Prostate gland (tissue), 2 donors: ENCODE measurements around the gene NRK.

ENCODE experiments used
- POLR2A ChIP-seq: fragments of 450-650 bp; IDR thresholded peaks from one replicate; pipeline ENCODE4 v1.6.1; 2016; ENCODE audit warnings: antibody characterized with exemption, mild to moderate bottlenecking
- POLR2AphosphoS5 ChIP-seq: sonication (generic); formaldehyde crosslinking; IDR thresholded peaks from one replicate; pipeline ENCODE4 v1.6.1; 2017; ENCODE audit warnings: antibody characterized with exemption
- TF ChIP-seq, protein P1 (sequence below), 4 experiments: fragments of 200-600 bp in 2 of 4; fragments of 450-650 bp in 2 of 4; sonication (generic) in 2 of 4; IDR thresholded peaks; 1 replicate in 3 of 4; 2 replicates in 1 of 4; pipeline ENCODE4 v1.5.1; 2016 to 2019; ENCODE audit warnings: antibody characterized with exemption in 4 of 4, mild to moderate bottlenecking in 2 of 4, moderate library complexity in 2 of 4

GRCh38 chrX:106000203-106000602, 177.9 kb downstream of the NRK start:
- TF ChIP-seq POLR2AphosphoS5: no peak
- TF ChIP-seq, protein P1, sequence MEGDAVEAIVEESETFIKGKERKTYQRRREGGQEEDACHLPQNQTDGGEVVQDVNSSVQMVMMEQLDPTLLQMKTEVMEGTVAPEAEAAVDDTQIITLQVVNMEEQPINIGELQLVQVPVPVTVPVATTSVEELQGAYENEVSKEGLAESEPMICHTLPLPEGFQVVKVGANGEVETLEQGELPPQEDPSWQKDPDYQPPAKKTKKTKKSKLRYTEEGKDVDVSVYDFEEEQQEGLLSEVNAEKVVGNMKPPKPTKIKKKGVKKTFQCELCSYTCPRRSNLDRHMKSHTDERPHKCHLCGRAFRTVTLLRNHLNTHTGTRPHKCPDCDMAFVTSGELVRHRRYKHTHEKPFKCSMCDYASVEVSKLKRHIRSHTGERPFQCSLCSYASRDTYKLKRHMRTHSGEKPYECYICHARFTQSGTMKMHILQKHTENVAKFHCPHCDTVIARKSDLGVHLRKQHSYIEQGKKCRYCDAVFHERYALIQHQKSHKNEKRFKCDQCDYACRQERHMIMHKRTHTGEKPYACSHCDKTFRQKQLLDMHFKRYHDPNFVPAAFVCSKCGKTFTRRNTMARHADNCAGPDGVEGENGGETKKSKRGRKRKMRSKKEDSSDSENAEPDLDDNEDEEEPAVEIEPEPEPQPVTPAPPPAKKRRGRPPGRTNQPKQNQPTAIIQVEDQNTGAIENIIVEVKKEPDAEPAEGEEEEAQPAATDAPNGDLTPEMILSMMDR (IDR thresholded peaks at IDR 0.05): no peak
- no peak for TF ChIP-seq POLR2A
